ENCODE measurements around the gene PTPRM. TPM values are rescaled to one million over a fixed set of nuclear protein-coding genes. Genes with fewer than 3 reads are reported as not detected.

The PTPRM gene
- total and polyA plus RNA-seq, 2 of the 4 experiments (the other 2 are of a cell fraction), result 28.3 to 51.2 TPM

- intact Hi-C loops (cut with micrococcal nuclease) (no loop called here), in situ Hi-C loops (cut with MboI; ENCODE audit: low sequenced_read_pairs) (loop anchor here (25.0 kb wide), 1 partner anchor 608 kb away; no protein-coding TSS in a partner anchor), dilution Hi-C loops (cut with HindIII; ENCODE audit: low sequenced_read_pairs, unreplicated experiment) (no loop called here)
- WGBS, 2 experiments (ENCODE audit: extremely low coverage in 2 of 2, insufficient read length in 1 of 2), result 100% methylated on average over 2 of the region's 3 CpGs; no CpG with 5 or more reads in 1 of the 2 experiments
- Histone ChIP-seq H4K91ac (ENCODE audit: insufficient read depth, low read depth, low read length) (no peak overlapping the region), H3K56ac (ENCODE audit: extremely low read depth, insufficient read depth, low read length) (no peak overlapping the region), H3K14ac (replicated peaks; ENCODE audit: low read depth, low read length) (no peak overlapping the region), H2BK5ac (ENCODE audit: low read depth, low read length, poor library complexity, severe bottlenecking) (no peak overlapping the region), H3K18ac (ENCODE audit: low read depth, low read length) (no peak overlapping the region), H4K5ac (ENCODE audit: low read depth, low read length) (no peak overlapping the region), H2BK20ac (ENCODE audit: low read depth, low read length) (no peak overlapping the region), H3K23ac (ENCODE audit: low read depth, low read length) (no peak overlapping the region), H3K36me3 (ENCODE audit: control insufficient read depth, insufficient read depth, low read length) (no peaks in the 10 kb centered on the region), H3K4me1 (ENCODE audit: control insufficient read depth, insufficient read depth, low read length) (peaks cover 2% of the 10 kb centered on the region; the same call in 1 of the 2 replicates), H4K8ac (ENCODE audit: low read depth in 2 of 2, low read length in 2 of 2) (no peak overlapping the region), H3K4ac (ENCODE audit: low read depth, low read length) (no peak overlapping the region), H3K9me3 (ENCODE audit: control insufficient read depth, insufficient read depth, low read length) (no peaks in the 10 kb centered on the region), H3K27ac (ENCODE audit: insufficient read depth, low read length) (no peak overlapping the region), H2AFZ (replicated peaks; ENCODE audit: low read length, poor library complexity) (no peak overlapping the region), H3K4me2 (ENCODE audit: low read depth, low read length) (no peak overlapping the region), H2AK9ac (replicated peaks; ENCODE audit: low read depth, low read length, poor library complexity) (no peak overlapping the region), H3K79me1 (ENCODE audit: low read depth in 1 of 2, low read length in 2 of 2) (peaks cover 4 to 6% of the 10 kb centered on the region in 2 experiments; a peak in 2 of 4 replicates), H3K9ac (ENCODE audit: low read depth, low read length) (no peak overlapping the region), H3K9me1 (ENCODE audit: insufficient read depth, low read length) (peaks cover 3% of the 10 kb centered on the region; the same call in 1 of the 2 replicates), H3K27me3 (ENCODE audit: control insufficient read depth, insufficient read depth, low read length) (no peaks in the 10 kb centered on the region), H4K20me1 (ENCODE audit: insufficient read depth, low read length) (peaks cover 4% of the 10 kb centered on the region), H3K4me3 (ENCODE audit: insufficient read depth, low read depth, low read length) (no peak overlapping the region), H2AK5ac (ENCODE audit: low read depth, low read length) (no peak overlapping the region), H2BK120ac (ENCODE audit: low read depth, low read length) (no peak overlapping the region), H2BK15ac (ENCODE audit: low read depth, low read length) (no peak overlapping the region)
- ChIA-PET CTCF (interaction anchor here (0.8 kb wide), 1 partner anchor 10 kb away, joined by 4 read pairs; no protein-coding TSS in a partner anchor), POLR2A (ENCODE audit: unreplicated experiment) (no interaction called here)
- DNase-seq, result no peak
- TF ChIP-seq SMC3 (IDR thresholded peaks at IDR 0.05; ENCODE audit: low read depth, low read length) (no peak), NFE2L2 (IDR thresholded peaks at IDR 0.05; ENCODE audit: low read depth, low read length) (no peak), POLR2A (IDR thresholded peaks at IDR 0.05; ENCODE audit: low read depth, low read length) (no peak), CTCF (conservative IDR thresholded peaks at IDR 0.05; ENCODE audit: low read depth, low read length) (no peak), CEBPB (IDR thresholded peaks at IDR 0.05; ENCODE audit: low read depth, low read length) (no peak), FOS (IDR thresholded peaks at IDR 0.05; ENCODE audit: low read depth, low read length) (no peak), CHD1 (IDR thresholded peaks at IDR 0.05; ENCODE audit: low read depth, low read length) (no peak), RCOR1 (IDR thresholded peaks at IDR 0.05; ENCODE audit: insufficient replicate concordance, low read length) (no peak), MAZ (IDR thresholded peaks at IDR 0.05; ENCODE audit: borderline replicate concordance, low read depth, low read length) (no peak)
- TF ChIP-seq, protein P1, sequence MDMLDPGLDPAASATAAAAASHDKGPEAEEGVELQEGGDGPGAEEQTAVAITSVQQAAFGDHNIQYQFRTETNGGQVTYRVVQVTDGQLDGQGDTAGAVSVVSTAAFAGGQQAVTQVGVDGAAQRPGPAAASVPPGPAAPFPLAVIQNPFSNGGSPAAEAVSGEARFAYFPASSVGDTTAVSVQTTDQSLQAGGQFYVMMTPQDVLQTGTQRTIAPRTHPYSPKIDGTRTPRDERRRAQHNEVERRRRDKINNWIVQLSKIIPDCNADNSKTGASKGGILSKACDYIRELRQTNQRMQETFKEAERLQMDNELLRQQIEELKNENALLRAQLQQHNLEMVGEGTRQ (IDR thresholded peaks at IDR 0.05; ENCODE audit: low read depth, low read length), result no peak
- no peak for ATAC-seq (ENCODE audit: low read depth)
- BruUV-seq (replicated peaks), result no TSS peak
Observed at GRCh38 chr18:7779211-7779610, 212.1 kb downstream of the PTPRM start.
